HepG2 (cell line): Measurements from ENCODE around the gene ZC3H14. TPM values are rescaled to one million over a fixed set of nuclear protein-coding genes. Genes with fewer than 3 reads are reported as not detected.

Source experiments
- ATAC-seq: fragments of 200-7000 bp; cut with Tn5 transposase; 3 replicates; pipeline ENCODE4 v1.9.1; 2020; ENCODE audit warnings: mild to moderate bottlenecking, moderate library complexity
- BruUV-seq: library from RNA; stranded (reverse); fragments of 400-500 nt; replicated peaks from 2 replicates; lab custom pipeline; 2021; lab: Mats Ljungman, UMichigan
- CTCF ChIA-PET: fragments of 300-600 bp; formaldehyde crosslinking; extraction: SDS; loops from one replicate; lab custom pipeline; 2021; ENCODE audit warnings: low total read pairs, inconsistent platforms, low intra/inter-chr PET ratio; lab: Yijun Ruan, JAX
- POLR2A ChIA-PET: fragments of 350-600 bp; sonication (Branson Sonifier 250); formaldehyde crosslinking; loops from one replicate; lab custom pipeline; 2020; ENCODE audit warnings: antibody characterized with exemption, inconsistent platforms; lab: Yijun Ruan, JAX
- DNase-seq: peaks from one replicate; pipeline ENCODE4 v3.0.0-alpha.2; 2015; ENCODE audit warnings: low spot score
- FAIRE-seq: peaks from 3 replicates; lab custom pipeline; 2011; peaks lifted over from hg19 to GRCh38; lab: Jason Lieb, UNC
- H2AFZ ChIP-seq: one replicate; pipeline ENCODE4 v1.6.1; 2011; ENCODE audit warnings: low read length, inconsistent platforms
- H3K27ac ChIP-seq: fragments of 300-600 bp; 3 replicates; pipeline ENCODE4 v1.8.0; 2011; ENCODE audit warnings: mixed run types, mild to moderate bottlenecking, mixed read lengths, low read length, inconsistent platforms; ENCODE audit not compliant: insufficient read depth; ENCODE audit errors: extremely low read length
- H3K27me3 ChIP-seq, 2 experiments: fragments of 200-600 bp in 1 of 2; 2 replicates in 1 of 2; 3 replicates in 1 of 2; pipeline versions ENCODE4 v1.6.0 to v1.8.0; 2011; ENCODE audit warnings: low read length in 2 of 2, mild to moderate bottlenecking in 2 of 2, moderate library complexity in 2 of 2, inconsistent platforms in 1 of 2; ENCODE audit not compliant: insufficient read depth in 2 of 2, control insufficient read depth in 1 of 2
- H3K36me3 ChIP-seq, 2 experiments: fragments of 200-600 bp in 1 of 2; replicated peaks in 1 of 2; 2 replicates in 1 of 2; 3 replicates in 1 of 2; pipeline versions ENCODE4 v1.5.1 to v1.8.0; 2011; ENCODE audit warnings: low read length in 2 of 2, inconsistent platforms in 1 of 2; ENCODE audit not compliant: insufficient read depth in 2 of 2, control insufficient read depth in 1 of 2
- H3K4me1 ChIP-seq: 2 replicates; pipeline ENCODE4 v1.5.1; 2012; ENCODE audit warnings: low read length, inconsistent platforms; ENCODE audit not compliant: insufficient read depth
- H3K4me2 ChIP-seq: 2 replicates; pipeline ENCODE4 v1.6.0; 2011; ENCODE audit warnings: low read depth, low read length, inconsistent platforms
- H3K4me3 ChIP-seq, 3 experiments: fragments of 200-600 bp in 1 of 3; sonication (generic), shearing (Covaris generic) in 1 of 3; replicated peaks in 1 of 3; 2 replicates each; pipeline ENCODE4 v1.5.1; 2011 to 2016; ENCODE audit warnings: low read length in 3 of 3, inconsistent platforms in 2 of 3, low read depth in 2 of 3, mild to moderate bottlenecking in 2 of 3, control low read depth in 1 of 3, mixed read lengths in 1 of 3; ENCODE audit not compliant: insufficient read depth in 1 of 3
- H3K79me2 ChIP-seq: one replicate; pipeline ENCODE4 v1.6.1; 2011; ENCODE audit warnings: low read length, inconsistent platforms; ENCODE audit not compliant: insufficient read depth
- H3K9ac ChIP-seq: 2 replicates; pipeline ENCODE4 v1.6.0; 2011; ENCODE audit warnings: mild to moderate bottlenecking, low read depth, low read length, inconsistent platforms; ENCODE audit not compliant: insufficient read depth
- H3K9me3 ChIP-seq: 2 replicates; pipeline ENCODE4 v1.5.1; 2012; ENCODE audit warnings: mild to moderate bottlenecking, low read length
- H4K20me1 ChIP-seq: 2 replicates; pipeline ENCODE4 v1.6.0; 2011; ENCODE audit warnings: inconsistent platforms, mild to moderate bottlenecking, low read length, moderate library complexity; ENCODE audit not compliant: insufficient read depth
- CHD4 ChIP-seq: fragments of 200-600 bp; sonication (generic); IDR thresholded peaks from 2 replicates; pipeline ENCODE4 v1.7.0; 2017; ENCODE audit warnings: mild to moderate bottlenecking, low read length, borderline replicate concordance
- ELK4 ChIP-seq: sonication (generic); formaldehyde crosslinking; IDR thresholded peaks from 2 replicates; pipeline ENCODE4 v1.9.0; 2021; ENCODE audit warnings: missing genetic modification reagents, borderline replicate concordance
- KAT8 ChIP-seq: IDR thresholded peaks from 2 replicates; pipeline ENCODE4 v1.6.1; 2016; ENCODE audit warnings: missing genetic modification reagents, missing compliant biosample characterization
- KDM3A ChIP-seq: IDR thresholded peaks from 2 replicates; pipeline ENCODE4 v1.6.1; 2018; ENCODE audit warnings: low read depth, missing compliant biosample characterization
- KMT2B ChIP-seq: IDR thresholded peaks from 2 replicates; pipeline ENCODE4 v1.6.1; 2016; ENCODE audit warnings: missing genetic modification reagents, missing compliant biosample characterization
- MLX ChIP-seq: IDR thresholded peaks from 2 replicates; pipeline ENCODE4 v1.6.1; 2016
- PCBP1 ChIP-seq: fragments of 200-400 bp; formaldehyde crosslinking; IDR thresholded peaks from 2 replicates; pipeline ENCODE4 v1.6.1; 2017; ENCODE audit warnings: mild to moderate bottlenecking, low read depth, low read length, borderline replicate concordance
- PRDM15 ChIP-seq: sonication (generic); formaldehyde crosslinking; IDR thresholded peaks from 2 replicates; pipeline ENCODE4 v1.4.0; 2020; ENCODE audit warnings: missing genetic modification reagents
- SRF ChIP-seq: IDR thresholded peaks from 2 replicates; pipeline ENCODE4 v1.6.1; 2011; ENCODE audit warnings: mild to moderate bottlenecking, low read depth, low read length, moderate library complexity
- THAP7 ChIP-seq: sonication (generic); formaldehyde crosslinking; IDR thresholded peaks from 2 replicates; pipeline ENCODE4 v1.8.1; 2023; ENCODE audit warnings: mild to moderate bottlenecking, missing genetic modification reagents
- ZNF333 ChIP-seq: sonication (generic); formaldehyde crosslinking; IDR thresholded peaks from 2 replicates; pipeline ENCODE4 v1.4.0; 2020; ENCODE audit warnings: mild to moderate bottlenecking, missing genetic modification reagents, borderline replicate concordance
- ZNF414 ChIP-seq: sonication (generic); formaldehyde crosslinking; IDR thresholded peaks from 2 replicates; pipeline ENCODE4 v1.5.0; 2020; ENCODE audit warnings: missing genetic modification reagents
- ZNF432 ChIP-seq: sonication (generic); formaldehyde crosslinking; IDR thresholded peaks from 2 replicates; pipeline ENCODE4 v1.5.0; 2020; ENCODE audit warnings: missing genetic modification reagents, mild to moderate bottlenecking, borderline replicate concordance
- ZNF549 ChIP-seq: sonication (generic); formaldehyde crosslinking; IDR thresholded peaks from 2 replicates; pipeline ENCODE4 v1.5.0; 2020; ENCODE audit warnings: missing genetic modification reagents
- ZNF660 ChIP-seq: sonication (generic); formaldehyde crosslinking; IDR thresholded peaks from 2 replicates; pipeline ENCODE4 v1.5.1; 2020; ENCODE audit warnings: mild to moderate bottlenecking, low read depth, missing genetic modification reagents, borderline replicate concordance
- ZNF713 ChIP-seq: sonication (generic); formaldehyde crosslinking; IDR thresholded peaks from 2 replicates; pipeline ENCODE4 v1.4.0; 2020; ENCODE audit warnings: mild to moderate bottlenecking, missing genetic modification reagents
- WGBS: methylation state at CpG from one replicate; pipeline ENCODE4 v1.1.6; 2017; ENCODE audit warnings: low lambda C conversion rate; 5-methylcytosine and 5-hydroxymethylcytosine counted together
- in situ Hi-C: cut with HindIII; loops from 2 replicates; pipeline ENCODE4 v1.10.0; 2017; ENCODE audit warnings: low pct_unique_long_range_greater_than_20kb; ENCODE audit not compliant: extremely low pct_ligation_motif_present
- intact Hi-C: fragments of 100-400 bp; cut with micrococcal nuclease; formaldehyde crosslinking; loops from one replicate; pipeline ENCODE4 v1.10.0; 2022; ENCODE audit not compliant: unreplicated experiment
- polyA plus RNA-seq, 8 experiments: library from polyadenylated mRNA; depleted of rRNA in 3 of 8; stranded (reverse) in 7 of 8; unstranded in 1 of 8; fragments of >200 nt; fragmentation: Illumina TruSeq in 4 of 8; extraction: Trizol in 4 of 8; gene quantifications; 2 replicates each; pipeline versions ENCODE4 v1.2.1 to v1.2.3, GENCODE V29; 2011 to 2016; ENCODE audit warnings: low read depth in 4 of 8, missing spikeins in 1 of 8, mixed read lengths in 1 of 8; ENCODE audit not compliant: insufficient read depth in 1 of 8
- total RNA-seq, 5 experiments: library from RNA; depleted of rRNA; stranded (reverse); fragments of >200 nt; fragmentation: Illumina TruSeq; extraction: Trizol; gene quantifications; 2 replicates each; pipeline ENCODE4 v1.2.3, GENCODE V29; 2016; ENCODE audit warnings: low read depth in 1 of 5

ZC3H14 gene
- total and polyA plus RNA-seq, 2 of the 13 experiments (the other 11 are each of a cell fraction or from before 2014, with no cell fraction given) = 65.1 to 67.5 TPM

- H3K4me2 ChIP-seq = no peak overlapping the region
- no peak for FAIRE-seq
- no peak overlapping the region for H3K4me3 ChIP-seq
- in situ Hi-C loops (no loop called here), intact Hi-C loops (no loop called here)
- H3K4me1 ChIP-seq = peaks cover 8% of the 10 kb centered on the region; the same call in 1 of the 2 replicates
- H3K36me3 ChIP-seq = peaks cover 29 to 70% of the 10 kb centered on the region in 2 experiments
- BruUV-seq = no TSS peak
- no peak for TF ChIP-seq THAP7
- TF ChIP-seq PCBP1 = no peak
- no peak for TF ChIP-seq SRF
- TF ChIP-seq ZNF432 (CRISPR knock-in tag) = no peak
- no peak for TF ChIP-seq ZNF414
- TF ChIP-seq ZNF660 (CRISPR knock-in tag) = no peak
- no peak for TF ChIP-seq ELK4
- no peak for TF ChIP-seq KDM3A (CRISPR knock-in tag)
- TF ChIP-seq MLX (CRISPR knock-in tag) = no peak
- no peak for TF ChIP-seq ZNF549 (CRISPR knock-in tag)
- TF ChIP-seq ZNF333 (CRISPR knock-in tag) = no peak
- no peak for TF ChIP-seq CHD4
- TF ChIP-seq PRDM15 (CRISPR knock-in tag) = no peak
- TF ChIP-seq KMT2B (CRISPR knock-in tag) = no peak
- no peak for TF ChIP-seq ZNF713
- TF ChIP-seq KAT8 (CRISPR knock-in tag) = no peak
- no peak for ATAC-seq
- no peak overlapping the region for H3K27ac ChIP-seq
- H3K79me2 ChIP-seq = no peaks in the 10 kb centered on the region
- H4K20me1 ChIP-seq = no peaks in the 10 kb centered on the region
- no peaks in the 10 kb centered on the region for H3K9me3 ChIP-seq
- POLR2A ChIA-PET = no interaction called here
- 94% methylated on average over 4 of the region's 4 CpGs for WGBS
- DNase-seq = no peak
- CTCF ChIA-PET = no interaction called here
- no peaks in the 10 kb centered on the region for H3K27me3 ChIP-seq
- no peak overlapping the region for H2AFZ ChIP-seq
- H3K9ac ChIP-seq = no peak overlapping the region
These were observed 34.8 kb downstream of the ZC3H14 start for GRCh38 chr14:88597601-88598000.
